ENCODE results near the gene ZDBF2.
"Not testable (repeated sequence)": the region's sequence is repeated elsewhere in the genome, so short reads cannot be mapped to it uniquely, and the experiment has no call there.

The ZDBF2 gene

GRCh38 chr2:206259376-206260187 lies 14.9 kb upstream of the ZDBF2 start:
- no peak for DNase-seq

GRCh38 chr2:206260188-206261012 lies 14.1 kb upstream of the ZDBF2 start:
- no peak for DNase-seq

GRCh38 chr2:206263959-206264603 lies 10.4 kb upstream of the ZDBF2 start:
- DNase-seq = no peak

GRCh38 chr2:206266130-206267125 lies 8.0 kb upstream of the ZDBF2 start:
- DNase-seq = no peak

DNA sequence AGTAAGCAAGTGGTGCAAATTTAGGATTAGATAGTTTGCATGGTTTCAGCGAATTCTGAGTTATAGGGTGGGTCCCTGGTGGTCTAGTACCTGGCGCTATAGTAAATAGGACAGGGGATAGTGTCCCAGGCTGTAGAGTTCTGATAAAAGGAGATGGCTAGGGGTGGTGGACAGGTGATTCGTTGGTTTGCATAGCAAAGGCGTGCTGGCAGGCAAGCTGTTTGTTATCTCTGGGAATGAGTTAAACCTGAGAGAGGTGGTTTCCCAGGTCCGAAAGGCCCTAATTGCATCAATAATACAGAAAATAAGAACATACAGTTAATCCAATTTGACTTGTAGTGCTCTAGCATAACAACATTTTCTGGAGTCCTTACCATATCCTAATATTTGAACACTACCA lies 6.9 kb upstream of the ZDBF2 start:
- no peak for DNase-seq

- no peak for DNase-seq
Measured at GRCh38 chr2:206271065-206271464, 3.4 kb upstream of the ZDBF2 start.

DNA sequence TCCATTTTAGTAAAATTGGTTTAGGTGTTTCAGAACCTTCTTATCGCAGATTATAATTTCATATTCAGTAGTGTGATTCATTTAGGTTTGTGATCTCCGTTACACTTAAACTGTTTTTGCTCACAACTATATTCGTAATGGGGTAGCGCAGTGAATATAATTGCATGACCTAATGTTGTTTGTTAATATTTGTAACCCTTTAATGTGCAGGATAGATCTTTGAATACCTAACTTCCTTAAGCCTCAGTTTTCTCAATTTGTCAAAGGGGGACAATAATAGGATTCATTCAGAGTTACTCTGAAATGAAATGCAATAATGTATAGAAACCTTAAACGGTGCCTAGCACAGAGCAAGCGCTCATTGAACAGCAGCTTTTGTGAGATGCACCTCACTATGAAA lies 558 bp upstream of the ZDBF2 start:
- DNase-seq = no peak

- no peak for DNase-seq
Measured at GRCh38 chr2:206275312-206276055, 1.0 kb downstream of the ZDBF2 start.

- DNase-seq = no peak
Measured at GRCh38 chr2:206276169-206276942, 1.9 kb downstream of the ZDBF2 start.

DNA sequence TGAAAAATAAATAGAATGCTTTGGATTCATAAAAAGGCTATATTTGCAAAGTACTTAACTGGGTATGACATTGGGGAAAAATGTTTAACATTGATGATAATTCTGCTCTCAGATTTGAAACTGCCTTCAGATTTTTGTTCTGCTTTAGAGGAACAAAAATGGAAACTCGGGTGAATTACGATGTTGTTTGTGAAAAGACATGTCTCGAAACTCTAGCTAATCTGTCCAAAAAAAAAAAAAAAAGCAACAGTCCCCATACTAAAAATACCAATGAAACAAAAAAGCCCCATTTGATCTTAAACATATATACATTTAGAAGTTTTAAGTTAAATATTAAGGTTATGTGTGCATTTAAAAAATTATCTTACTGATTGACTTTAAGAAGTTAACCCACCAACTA lies 3.0 kb downstream of the ZDBF2 start:
- no peak for DNase-seq

- DNase-seq = no peak
Measured at GRCh38 chr2:206282746-206283145, 8.3 kb downstream of the ZDBF2 start.

DNA sequence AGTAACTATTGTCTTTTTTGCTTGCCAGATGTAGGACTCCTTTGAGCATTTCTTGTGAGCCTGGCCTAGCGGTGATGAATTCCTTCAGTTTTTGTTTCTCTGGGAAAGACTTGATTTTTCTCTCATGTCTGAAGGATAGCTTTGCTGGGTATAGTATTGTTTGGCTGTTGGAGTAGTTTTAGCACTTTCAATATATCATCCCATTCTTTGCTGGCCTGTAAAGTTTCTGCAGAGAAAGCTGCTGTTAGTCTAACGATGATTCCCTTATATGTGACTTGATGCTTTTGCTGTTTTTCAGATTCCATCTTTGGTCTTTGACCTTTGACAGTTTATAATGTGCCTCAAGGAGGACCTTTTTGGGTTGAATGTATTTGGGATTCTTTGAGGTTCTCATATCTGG lies 12.7 kb downstream of the ZDBF2 start:
- DNase-seq = no peak

- no peak for DNase-seq
Measured at GRCh38 chr2:206289391-206289790, 14.9 kb downstream of the ZDBF2 start.

DNA sequence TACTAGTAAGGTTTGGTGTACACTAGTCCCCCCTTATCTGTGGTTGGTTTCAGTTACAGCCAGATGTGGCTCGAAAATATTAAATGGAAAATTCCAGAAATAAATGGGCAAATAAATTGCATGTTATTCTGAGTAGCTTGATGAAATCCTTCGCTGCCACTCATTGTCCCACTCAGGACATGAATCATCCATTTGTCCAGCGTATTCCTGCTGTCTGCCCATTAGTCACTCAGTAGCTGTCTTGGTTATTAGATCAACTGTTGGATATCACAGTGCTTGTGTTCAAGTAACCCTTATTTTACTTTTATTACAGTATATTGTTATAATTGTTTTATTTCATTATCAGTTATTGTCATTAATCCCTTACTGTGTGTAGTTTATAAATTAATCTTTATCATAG lies 21.7 kb downstream of the ZDBF2 start:
- no peak for DNase-seq

GRCh38 chr2:206299608-206300007 lies 25.1 kb downstream of the ZDBF2 start:
- DNase-seq = not testable (repeated sequence)

DNA sequence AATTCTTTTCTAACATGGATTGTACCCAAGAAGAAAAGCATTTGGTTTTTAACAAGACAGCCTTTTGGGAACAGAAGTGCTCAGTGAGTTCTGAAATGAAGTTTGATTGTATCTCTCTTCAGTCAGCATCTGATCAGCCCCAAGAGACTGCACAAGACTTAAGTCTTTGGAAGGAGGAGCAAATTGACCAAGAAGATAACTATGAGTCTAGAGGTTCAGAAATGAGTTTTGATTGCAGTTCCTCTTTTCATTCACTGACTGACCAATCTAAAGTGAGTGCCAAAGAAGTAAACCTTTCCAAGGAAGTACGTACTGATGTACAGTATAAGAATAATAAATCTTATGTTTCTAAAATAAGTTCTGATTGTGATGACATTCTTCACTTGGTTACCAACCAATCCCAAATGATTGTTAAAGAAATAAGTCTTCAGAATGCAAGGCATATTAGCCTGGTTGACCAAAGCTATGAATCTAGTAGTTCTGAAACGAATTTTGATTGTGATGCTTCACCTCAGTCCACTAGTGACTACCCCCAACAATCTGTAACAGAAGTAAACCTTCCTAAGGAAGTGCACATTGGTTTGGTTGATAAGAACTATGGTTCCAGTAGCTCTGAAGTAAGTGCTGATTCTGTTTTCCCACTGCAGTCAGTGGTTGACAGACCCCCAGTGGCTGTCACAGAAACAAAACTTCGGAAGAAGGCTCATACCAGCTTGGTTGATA lies 31.2 kb downstream of the ZDBF2 start:
- no peak for DNase-seq

GRCh38 chr2:206311026-206311425 lies 36.6 kb downstream of the ZDBF2 start:
- no peak for DNase-seq

DNA sequence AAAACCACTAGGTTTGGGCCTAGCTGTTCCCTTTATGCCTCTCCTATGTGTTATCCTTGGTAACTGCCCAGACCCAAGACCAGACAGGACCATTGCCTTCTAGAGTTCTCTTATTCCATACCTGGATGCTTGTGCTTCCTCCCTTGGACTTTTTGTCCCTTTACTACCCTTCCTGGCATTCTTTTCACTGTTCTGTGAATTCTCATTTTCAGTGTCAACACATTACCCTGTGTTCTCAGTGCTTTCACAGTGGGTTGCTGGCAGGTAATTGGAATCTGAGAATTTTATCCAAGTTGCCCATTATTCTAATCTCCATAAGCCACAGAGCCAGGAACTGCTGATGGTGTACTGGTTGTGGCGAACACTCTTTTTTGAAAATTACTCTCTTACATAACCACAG lies 41.7 kb downstream of the ZDBF2 start:
- DNase-seq = no peak

DNA sequence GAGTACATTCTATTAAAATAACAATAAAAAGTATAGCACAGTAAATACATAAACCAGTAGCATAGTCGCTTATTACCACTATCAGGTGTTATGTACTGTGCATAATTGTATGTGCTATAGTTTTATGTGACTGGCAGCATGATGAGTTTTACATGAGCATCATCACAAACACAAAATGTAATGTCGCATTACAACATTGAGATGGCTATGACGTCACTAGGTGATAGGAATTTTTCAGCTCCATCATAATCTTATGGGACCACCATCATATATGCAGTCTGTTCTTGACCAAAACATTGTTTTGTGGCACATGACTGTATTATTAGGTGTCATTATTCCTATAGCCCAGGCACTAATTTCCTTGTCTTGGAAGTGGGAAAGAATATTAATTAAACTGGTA lies 48.6 kb downstream of the ZDBF2 start:
- no peak for DNase-seq

DNA sequence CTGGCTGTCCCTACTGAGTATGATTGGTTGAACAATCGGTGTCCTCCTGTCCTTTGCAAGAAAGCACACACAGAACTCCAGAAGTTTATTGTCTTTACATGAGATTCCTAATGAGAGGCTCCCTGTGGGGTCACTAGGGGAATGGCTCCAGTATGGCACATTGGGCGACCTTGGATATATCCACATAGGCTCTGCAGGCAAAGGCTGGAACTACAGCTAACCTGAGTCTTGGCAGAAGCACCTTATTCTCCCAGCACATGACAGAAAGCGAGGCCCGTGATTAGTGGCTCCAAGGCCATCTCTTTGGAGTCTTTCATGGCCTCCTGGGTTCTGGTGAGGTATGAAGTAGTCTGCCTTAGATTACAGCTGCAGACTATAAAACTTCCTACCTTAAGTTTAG lies 49.0 kb downstream of the ZDBF2 start:
- DNase-seq = no peak
